Astrocyte of the cerebellum (primary cell): Measurements from ENCODE around the gene JAK3.

Source experiments
- DNase-seq: peaks from one replicate; pipeline ENCODE4 v3.0.0-alpha.2; 2011; ENCODE audit warnings: low read depth
- H3K4me3 ChIP-seq: 2 replicates; pipeline ENCODE4 v1.5.1; 2011; ENCODE audit warnings: mild to moderate bottlenecking, low read depth, low read length, moderate library complexity
- CTCF ChIP-seq: IDR thresholded peaks from 2 replicates; pipeline ENCODE4 v1.5.1; 2012; ENCODE audit warnings: low read length, low read depth, moderate library complexity, mild to moderate bottlenecking; ENCODE audit errors: missing control alignments
- in situ Hi-C: cut with HindIII; loops from 2 replicates; pipeline ENCODE4 v1.10.0; 2017; ENCODE audit warnings: low sequenced_read_pairs

The JAK3 gene

GRCh38 chr19:17824339-17824738 lies 23.4 kb downstream of the JAK3 start:
- in situ Hi-C loops = no loop called here
- TF ChIP-seq CTCF = no peak
- DNase-seq = no peak
- no peak overlapping the region for H3K4me3 ChIP-seq

- DNase-seq = no peak
- in situ Hi-C loops = no loop called here
- TF ChIP-seq CTCF = no peak
- no peak within 1 kb of the TSS for H3K4me3 ChIP-seq
These were observed 26.6 kb downstream of the JAK3 start, which contains the start of gene INSL3 for GRCh38 chr19:17821190-17821589. Gene INSL3 (minus strand): TSS chr19:17821519. CDS start chr19:17821506, 13 bp downstream.

- no peak for TF ChIP-seq CTCF
- in situ Hi-C loops = no loop called here
- DNase-seq = no peak
- H3K4me3 ChIP-seq = no peak overlapping the region
These were observed 30.0 kb downstream of the JAK3 start for GRCh38 chr19:17817668-17818363.

GRCh38 chr19:17812099-17812498 lies 35.7 kb downstream of the JAK3 start:
- in situ Hi-C loops = no loop called here
- DNase-seq = no peak
- H3K4me3 ChIP-seq = no peak overlapping the region
- no peak for TF ChIP-seq CTCF

- no peak for DNase-seq
- H3K4me3 ChIP-seq = no peak overlapping the region
- TF ChIP-seq CTCF = no peak
- in situ Hi-C loops = no loop called here
These were observed 36.1 kb downstream of the JAK3 start for GRCh38 chr19:17811681-17812080.

- no peak overlapping the region for H3K4me3 ChIP-seq
- TF ChIP-seq CTCF = no peak
- no peak for DNase-seq
- in situ Hi-C loops = no loop called here
These were observed 36.7 kb downstream of the JAK3 start for GRCh38 chr19:17811103-17811502.
